H1 (cell line): ENCODE measurements around the gene ZPBP. TPM values are rescaled to one million over a fixed set of nuclear protein-coding genes. Genes with fewer than 3 reads are reported as not detected.

Experiments
- CTBP2 ChIP-seq: IDR thresholded peaks from 2 replicates; pipeline ENCODE4 v1.7.0; 2011; ENCODE audit warnings: borderline replicate concordance, mild to moderate bottlenecking, moderate library complexity, mixed read lengths, low read length; ENCODE audit not compliant: insufficient read depth, insufficient read length
- E2F6 ChIP-seq: IDR thresholded peaks from 2 replicates; pipeline ENCODE4 v1.6.1; 2012; ENCODE audit warnings: inconsistent platforms
- JUND ChIP-seq: IDR thresholded peaks from 2 replicates; pipeline ENCODE4 v1.6.1; 2011; ENCODE audit warnings: mild to moderate bottlenecking, improper control_type of control experiment, low read length
- NANOG ChIP-seq: IDR thresholded peaks from 2 replicates; pipeline ENCODE4 v1.6.1; 2011; ENCODE audit warnings: low read length, low read depth, mild to moderate bottlenecking, inconsistent platforms; ENCODE audit not compliant: insufficient read depth, poor library complexity, severe bottlenecking
- POLR2AphosphoS5 ChIP-seq: IDR thresholded peaks from 2 replicates; pipeline ENCODE4 v1.6.1; 2011; ENCODE audit warnings: low read depth, low read length
- TBP ChIP-seq: IDR thresholded peaks from 2 replicates; pipeline ENCODE4 v1.6.1; 2011; ENCODE audit warnings: low read depth, low read length, improper control_type of control experiment
- polyA plus RNA-seq, 7 experiments: library from polyadenylated mRNA; depleted of rRNA in 3 of 7; stranded (reverse) in 5 of 7; unstranded in 2 of 7; fragments of >200 nt in 5 of 7; fragments of 200-250 nt in 2 of 7; gene quantifications; 1 replicate in 5 of 7; 2 replicates in 1 of 7; 4 replicates in 1 of 7; pipeline versions ENCODE4 v1.2.1 to v1.2.3, GENCODE V29; 2011 to 2013; ENCODE audit warnings: missing spikeins in 2 of 7, mixed read lengths in 2 of 7
- total RNA-seq: library from RNA; stranded (reverse); fragmentation: NEBNext Ultra II Directional; extraction: Animal tissue kit (Norgen Biotek cat#: 25700); gene quantifications from 2 replicates; pipeline ENCODE4 v1.2.1, GENCODE V29; 2021

ZPBP gene
- total and polyA plus RNA-seq, 2 of the 8 experiments (the other 6 are each of a cell fraction or from before 2014, with no cell fraction given) = not detected

- no peak for TF ChIP-seq NANOG
- no peak for TF ChIP-seq JUND
- TF ChIP-seq TBP = no peak
- no peak for TF ChIP-seq E2F6
- TF ChIP-seq POLR2AphosphoS5 = no peak
- no peak for TF ChIP-seq CTBP2
These were observed 30.1 kb downstream of the ZPBP start (continued) for GRCh38 chr7:50062951-50063350.
